ENCODE data around the gene CARMIL1.

Gene CARMIL1

GRCh38 chr6:25642667-25643328 lies 363.6 kb downstream of the CARMIL1 start:
- Histone ChIP-seq H3K4me3 (ENCODE audit: low read length) (no peak overlapping the region), H3K9me3 (ENCODE audit: control insufficient read depth, low read length) (peaks cover 9% of the 10 kb centered on the region), H3K36me3 (ENCODE audit: control insufficient read depth, insufficient read depth, low read length, severe bottlenecking) (no peaks in the 10 kb centered on the region), H3K9ac (ENCODE audit: low read length) (no peak overlapping the region), H3K27me3 (replicated peaks; ENCODE audit: control insufficient read depth, insufficient read depth, low read length) (peaks cover 34% of the 10 kb centered on the region), H3K4me1 (ENCODE audit: control insufficient read depth, insufficient read depth, low read length) (no peaks in the 10 kb centered on the region)
- DNase-seq (ENCODE audit: low read depth), result no peak

GRCh38 chr6:25645916-25646315 lies 366.7 kb downstream of the CARMIL1 start:
- no peak overlapping the region for H3K9ac ChIP-seq (ENCODE audit: low read length)
- H3K36me3 ChIP-seq (ENCODE audit: control insufficient read depth, insufficient read depth, low read length, severe bottlenecking), result no peaks in the 10 kb centered on the region
- peaks cover 10% of the 10 kb centered on the region for H3K4me1 ChIP-seq (ENCODE audit: control insufficient read depth, insufficient read depth, low read length)
- H3K4me3 ChIP-seq (ENCODE audit: low read length), result no peak overlapping the region
- peaks cover 31% of the 10 kb centered on the region for H3K27me3 ChIP-seq (replicated peaks; ENCODE audit: control insufficient read depth, insufficient read depth, low read length)
- peaks cover 9% of the 10 kb centered on the region for H3K9me3 ChIP-seq (ENCODE audit: control insufficient read depth, low read length)
- DNase-seq (ENCODE audit: low read depth), result no peak

- Histone ChIP-seq H3K9me3 (ENCODE audit: control insufficient read depth, low read length) (no peaks in the 10 kb centered on the region), H3K9ac (ENCODE audit: low read length) (no peak overlapping the region), H3K27me3 (replicated peaks; ENCODE audit: control insufficient read depth, insufficient read depth, low read length) (peaks cover 33% of the 10 kb centered on the region), H3K4me3 (ENCODE audit: low read length) (no peak overlapping the region), H3K36me3 (ENCODE audit: control insufficient read depth, insufficient read depth, low read length, severe bottlenecking) (no peaks in the 10 kb centered on the region), H3K4me1 (ENCODE audit: control insufficient read depth, insufficient read depth, low read length) (peaks cover 18% of the 10 kb centered on the region)
- DNase-seq (ENCODE audit: low read depth), result no peak
Measured at GRCh38 chr6:25649611-25650010, 370.4 kb downstream of the CARMIL1 start.

GRCh38 chr6:25652007-25652515 lies 372.9 kb downstream of the CARMIL1 start, which contains the start of gene SCGN:
SCGN (plus strand) TSS chr6:25652215; CDS start chr6:25652404, 189 bp downstream.
- H3K27me3 ChIP-seq (replicated peaks; ENCODE audit: control insufficient read depth, insufficient read depth, low read length), result peaks cover 33% of the 10 kb centered on the region
- DNase-seq (ENCODE audit: low read depth), result peak; percentile 64
- H3K9me3 ChIP-seq (ENCODE audit: control insufficient read depth, low read length), result no peaks in the 10 kb centered on the region

GRCh38 chr6:25655723-25656122 lies 376.5 kb downstream of the CARMIL1 start:
- Histone ChIP-seq H3K36me3 (ENCODE audit: control insufficient read depth, insufficient read depth, low read length, severe bottlenecking) (no peaks in the 10 kb centered on the region), H3K9ac (ENCODE audit: low read length) (no peak overlapping the region), H3K9me3 (ENCODE audit: control insufficient read depth, low read length) (no peaks in the 10 kb centered on the region), H3K4me1 (ENCODE audit: control insufficient read depth, insufficient read depth, low read length) (peaks cover 31% of the 10 kb centered on the region), H3K4me3 (ENCODE audit: low read length) (no peak overlapping the region), H3K27me3 (replicated peaks; ENCODE audit: control insufficient read depth, insufficient read depth, low read length) (peaks cover 30% of the 10 kb centered on the region)
- DNase-seq (ENCODE audit: low read depth), result no peak

More at GRCh38 chr6:25652007-25652515, 372.9 kb downstream of the CARMIL1 start, which contains the start of gene SCGN:
- peak within 1 kb of the TSS; percentile 69 for H3K4me3 ChIP-seq (ENCODE audit: low read length)
- no peaks in the 10 kb centered on the region for H3K36me3 ChIP-seq (ENCODE audit: control insufficient read depth, insufficient read depth, low read length, severe bottlenecking)
- H3K4me1 ChIP-seq (ENCODE audit: control insufficient read depth, insufficient read depth, low read length), result peaks cover 32% of the 10 kb centered on the region
- H3K9ac ChIP-seq (ENCODE audit: low read length), result no peak within 1 kb of the TSS

GRCh38 chr6:25659633-25660368 lies 380.6 kb downstream of the CARMIL1 start:
- no peak for DNase-seq (ENCODE audit: low read depth)
- H3K36me3 ChIP-seq (ENCODE audit: control insufficient read depth, insufficient read depth, low read length, severe bottlenecking), result no peaks in the 10 kb centered on the region
- H3K9me3 ChIP-seq (ENCODE audit: control insufficient read depth, low read length), result no peaks in the 10 kb centered on the region
- H3K9ac ChIP-seq (ENCODE audit: low read length), result no peak overlapping the region
- H3K4me3 ChIP-seq (ENCODE audit: low read length), result no peak overlapping the region
- H3K4me1 ChIP-seq (ENCODE audit: control insufficient read depth, insufficient read depth, low read length), result peaks cover 22% of the 10 kb centered on the region
- peaks cover 5% of the 10 kb centered on the region for H3K27me3 ChIP-seq (replicated peaks; ENCODE audit: control insufficient read depth, insufficient read depth, low read length)

GRCh38 chr6:25660512-25660911 lies 381.3 kb downstream of the CARMIL1 start:
- Histone ChIP-seq H3K9ac (ENCODE audit: low read length) (no peak overlapping the region), H3K9me3 (ENCODE audit: control insufficient read depth, low read length) (no peaks in the 10 kb centered on the region), H3K36me3 (ENCODE audit: control insufficient read depth, insufficient read depth, low read length, severe bottlenecking) (no peaks in the 10 kb centered on the region), H3K27me3 (replicated peaks; ENCODE audit: control insufficient read depth, insufficient read depth, low read length) (peaks cover 4% of the 10 kb centered on the region), H3K4me1 (ENCODE audit: control insufficient read depth, insufficient read depth, low read length) (peaks cover 18% of the 10 kb centered on the region), H3K4me3 (ENCODE audit: low read length) (no peak overlapping the region)
- DNase-seq (ENCODE audit: low read depth), result peak; percentile 29

GRCh38 chr6:25661129-25661779 lies 382.1 kb downstream of the CARMIL1 start:
- DNase-seq (ENCODE audit: low read depth), result no peak
- Histone ChIP-seq H3K4me3 (ENCODE audit: low read length) (no peak overlapping the region), H3K9me3 (ENCODE audit: control insufficient read depth, low read length) (no peaks in the 10 kb centered on the region), H3K27me3 (replicated peaks; ENCODE audit: control insufficient read depth, insufficient read depth, low read length) (peaks cover 4% of the 10 kb centered on the region), H3K9ac (ENCODE audit: low read length) (no peak overlapping the region), H3K36me3 (ENCODE audit: control insufficient read depth, insufficient read depth, low read length, severe bottlenecking) (no peaks in the 10 kb centered on the region), H3K4me1 (ENCODE audit: control insufficient read depth, insufficient read depth, low read length) (peaks cover 12% of the 10 kb centered on the region)

- peaks cover 2% of the 10 kb centered on the region for H3K4me1 ChIP-seq (ENCODE audit: control insufficient read depth, insufficient read depth, low read length)
- H3K4me3 ChIP-seq (ENCODE audit: low read length), result no peak overlapping the region
- peaks cover 4% of the 10 kb centered on the region for H3K27me3 ChIP-seq (replicated peaks; ENCODE audit: control insufficient read depth, insufficient read depth, low read length)
- no peaks in the 10 kb centered on the region for H3K36me3 ChIP-seq (ENCODE audit: control insufficient read depth, insufficient read depth, low read length, severe bottlenecking)
- no peaks in the 10 kb centered on the region for H3K9me3 ChIP-seq (ENCODE audit: control insufficient read depth, low read length)
- H3K9ac ChIP-seq (ENCODE audit: low read length), result no peak overlapping the region
- DNase-seq (ENCODE audit: low read depth), result no peak
Measured at GRCh38 chr6:25665455-25665854, 386.3 kb downstream of the CARMIL1 start.

GRCh38 chr6:25669413-25669812 lies 390.2 kb downstream of the CARMIL1 start:
- Histone ChIP-seq H3K36me3 (ENCODE audit: control insufficient read depth, insufficient read depth, low read length, severe bottlenecking) (no peaks in the 10 kb centered on the region), H3K27me3 (replicated peaks; ENCODE audit: control insufficient read depth, insufficient read depth, low read length) (peaks cover 8% of the 10 kb centered on the region), H3K9me3 (ENCODE audit: control insufficient read depth, low read length) (no peaks in the 10 kb centered on the region), H3K9ac (ENCODE audit: low read length) (no peak overlapping the region), H3K4me3 (ENCODE audit: low read length) (no peak overlapping the region), H3K4me1 (ENCODE audit: control insufficient read depth, insufficient read depth, low read length) (no peaks in the 10 kb centered on the region)
- DNase-seq (ENCODE audit: low read depth), result no peak

All from adipocyte (in vitro differentiated cells).